Left ventricle myocardium inferior (tissue), 1 donor: ENCODE results near the gene TWIST1. TPM values are rescaled to one million over a fixed set of nuclear protein-coding genes. Genes with fewer than 3 reads are reported as not detected.

Source experiments
- DNase-seq: peaks from one replicate; pipeline ENCODE4 v3.0.0-alpha.2; 2020
- H3K27ac ChIP-seq: fragments of 200-600 bp; replicated peaks from 2 replicates; pipeline ENCODE4 v1.8.0; 2021
- H3K27me3 ChIP-seq: fragments of 200-600 bp; 2 replicates; pipeline ENCODE4 v1.8.0; 2021; ENCODE audit warnings: low read depth
- H3K36me3 ChIP-seq: fragments of 200-600 bp; 2 replicates; pipeline ENCODE4 v1.8.0; 2021
- H3K4me1 ChIP-seq: fragments of 200-600 bp; 2 replicates; pipeline ENCODE4 v1.8.0; 2021
- H3K4me3 ChIP-seq: fragments of 200-600 bp; 2 replicates; pipeline ENCODE4 v1.8.0; 2021; ENCODE audit warnings: mild to moderate bottlenecking, moderate library complexity
- H3K9me3 ChIP-seq: fragments of 200-600 bp; replicated peaks from 2 replicates; pipeline ENCODE4 v1.8.0; 2021
- intact Hi-C: fragments of 100-400 bp; cut with micrococcal nuclease; formaldehyde crosslinking; loops from one replicate; pipeline ENCODE4 v1.11.0; 2022
- total RNA-seq: library from RNA; stranded (reverse); fragmentation: NEBNext Ultra II Directional; extraction: Animal tissue kit (Norgen Biotek cat#: 25700); gene quantifications from one replicate; pipeline ENCODE4 v1.2.1, GENCODE V29; 2021
- TF ChIP-seq, protein P1 (sequence below): fragments of 200-600 bp; IDR thresholded peaks from 2 replicates; pipeline ENCODE4 v1.8.0; 2021; ENCODE audit warnings: antibody characterized with exemption, mild to moderate bottlenecking, borderline replicate concordance
- donor health status: DM: no; HTN: yes; CAD: no; lungs with severe emphysema.

The TWIST1 gene
- total RNA-seq, 1 donor from 2014 or later: 1.3 TPM

DNA sequence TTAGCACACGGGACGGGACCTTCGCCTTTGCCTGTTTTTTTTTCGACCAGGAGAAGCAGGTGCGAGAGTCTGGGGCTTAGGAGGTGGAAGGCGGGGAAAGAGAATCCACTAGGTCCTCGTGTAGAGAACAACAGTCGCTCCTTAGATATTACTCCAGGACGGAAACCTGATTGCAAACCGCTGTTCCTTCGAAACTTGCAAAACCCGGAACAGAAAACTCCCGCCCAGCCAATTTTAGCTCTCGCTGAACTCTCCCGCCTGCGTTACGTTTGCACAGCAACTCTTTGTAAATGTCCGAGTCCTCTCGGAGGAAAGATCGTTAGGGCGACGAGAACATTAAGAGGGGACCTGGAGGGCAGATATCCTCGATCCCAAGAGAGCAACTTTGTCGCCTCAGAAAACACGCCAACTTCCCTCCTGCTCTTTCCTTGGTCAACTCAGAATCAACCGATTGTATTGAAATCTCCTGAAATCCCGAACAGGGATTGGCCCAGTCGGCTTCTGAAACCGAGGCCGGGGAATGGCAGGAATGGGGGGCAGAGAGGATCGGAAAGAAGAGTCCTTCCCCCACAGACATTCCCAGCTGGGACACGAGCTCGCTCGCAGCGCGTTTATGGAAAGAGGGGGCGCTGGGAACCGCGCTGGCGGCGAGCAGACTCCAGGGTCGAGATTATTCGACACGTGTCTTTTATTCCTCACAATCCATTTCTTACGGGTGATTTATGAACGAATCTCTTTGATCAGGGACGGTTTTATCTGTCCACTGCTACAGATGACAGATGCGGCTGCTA, 9.9 kb downstream of the TWIST1 start:
- Histone ChIP-seq H3K9me3 (no peaks in the 10 kb centered on the region), H3K4me3 (peak overlapping the region; percentile 57), H3K27me3 (peaks cover 100% of the 10 kb centered on the region), H3K27ac (peak overlapping the region; percentile 6), H3K4me1 (peaks cover 24% of the 10 kb centered on the region), H3K36me3 (no peaks in the 10 kb centered on the region)
- TF ChIP-seq, protein P1, sequence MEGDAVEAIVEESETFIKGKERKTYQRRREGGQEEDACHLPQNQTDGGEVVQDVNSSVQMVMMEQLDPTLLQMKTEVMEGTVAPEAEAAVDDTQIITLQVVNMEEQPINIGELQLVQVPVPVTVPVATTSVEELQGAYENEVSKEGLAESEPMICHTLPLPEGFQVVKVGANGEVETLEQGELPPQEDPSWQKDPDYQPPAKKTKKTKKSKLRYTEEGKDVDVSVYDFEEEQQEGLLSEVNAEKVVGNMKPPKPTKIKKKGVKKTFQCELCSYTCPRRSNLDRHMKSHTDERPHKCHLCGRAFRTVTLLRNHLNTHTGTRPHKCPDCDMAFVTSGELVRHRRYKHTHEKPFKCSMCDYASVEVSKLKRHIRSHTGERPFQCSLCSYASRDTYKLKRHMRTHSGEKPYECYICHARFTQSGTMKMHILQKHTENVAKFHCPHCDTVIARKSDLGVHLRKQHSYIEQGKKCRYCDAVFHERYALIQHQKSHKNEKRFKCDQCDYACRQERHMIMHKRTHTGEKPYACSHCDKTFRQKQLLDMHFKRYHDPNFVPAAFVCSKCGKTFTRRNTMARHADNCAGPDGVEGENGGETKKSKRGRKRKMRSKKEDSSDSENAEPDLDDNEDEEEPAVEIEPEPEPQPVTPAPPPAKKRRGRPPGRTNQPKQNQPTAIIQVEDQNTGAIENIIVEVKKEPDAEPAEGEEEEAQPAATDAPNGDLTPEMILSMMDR: no peak
- DNase-seq: no peak
- intact Hi-C loops: no loop called here

DNA sequence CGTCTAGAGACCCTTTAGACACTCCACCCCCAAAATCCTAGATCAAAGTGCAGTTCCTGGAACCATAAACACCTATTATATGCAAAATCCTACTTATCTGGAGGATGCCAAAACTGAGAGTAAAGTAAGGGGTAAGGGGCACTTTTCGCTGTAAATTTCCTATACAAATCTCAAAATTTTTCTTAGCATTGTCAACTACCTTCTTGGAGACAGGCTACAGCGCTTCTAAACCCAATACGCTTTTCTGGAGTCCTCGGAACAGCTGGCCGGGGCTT, 10.4 kb downstream of the TWIST1 start:
- TF ChIP-seq, protein P1: no peak
- H3K27ac ChIP-seq: peak overlapping the region; percentile 6
- H3K36me3 ChIP-seq: no peaks in the 10 kb centered on the region

DNA sequence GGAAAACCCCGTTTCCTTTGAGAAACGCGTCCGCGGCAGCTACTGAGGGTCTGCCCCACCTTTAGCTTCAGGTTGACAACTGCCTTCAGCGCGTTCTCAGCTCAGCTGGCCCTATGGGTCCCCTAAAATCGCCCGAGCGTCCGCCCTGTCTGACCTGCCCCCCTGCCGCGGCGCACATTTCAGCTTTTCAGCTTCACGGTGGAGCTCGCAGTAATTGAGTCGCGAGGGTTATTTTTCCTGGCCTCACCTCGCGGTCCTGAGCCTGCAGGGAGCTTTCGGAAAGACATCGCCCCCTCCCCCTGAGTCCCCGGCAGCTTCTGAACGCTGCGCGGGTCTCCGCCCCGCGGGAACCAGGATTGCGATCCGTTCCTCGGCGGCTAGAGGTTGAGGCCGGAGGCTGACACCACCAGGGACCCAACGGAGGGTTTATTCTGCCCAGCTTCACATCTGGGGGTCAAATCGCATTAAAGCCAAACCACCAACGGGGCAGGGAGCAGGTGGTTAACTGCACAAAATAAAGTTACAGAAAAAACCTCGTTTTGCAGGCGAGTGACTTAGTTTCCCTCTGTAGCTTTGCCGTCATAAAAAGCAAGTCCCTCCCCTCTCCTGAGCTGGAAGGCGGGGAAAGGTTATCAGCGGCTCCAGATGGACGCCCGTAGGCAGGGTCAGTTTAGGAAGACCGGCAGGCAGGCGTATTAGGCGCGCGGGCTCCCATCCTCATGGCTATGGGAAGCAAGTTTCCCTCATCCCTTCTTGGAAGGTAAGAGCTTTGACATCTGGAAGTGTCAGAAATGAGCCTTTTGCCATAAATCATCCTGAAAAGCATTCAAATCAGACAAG, 11.0 kb downstream of the TWIST1 start:
- TF ChIP-seq, protein P1: no peak
- DNase-seq: no peak
- H3K36me3 ChIP-seq: no peaks in the 10 kb centered on the region
- no peak overlapping the region for H3K27ac ChIP-seq
- H3K27me3 ChIP-seq: peaks cover 99% of the 10 kb centered on the region
- intact Hi-C loops: no loop called here
- peaks cover 24% of the 10 kb centered on the region for H3K4me1 ChIP-seq
- H3K4me3 ChIP-seq: peak overlapping the region; percentile 57
- H3K9me3 ChIP-seq: no peaks in the 10 kb centered on the region

More for the DNA sequence above, 10.4 kb downstream of the TWIST1 start:
- peaks cover 100% of the 10 kb centered on the region for H3K27me3 ChIP-seq
- DNase-seq: no peak
- H3K4me3 ChIP-seq: peak overlapping the region; percentile 57
- peaks cover 24% of the 10 kb centered on the region for H3K4me1 ChIP-seq
- intact Hi-C loops: no loop called here
- H3K9me3 ChIP-seq: no peaks in the 10 kb centered on the region

DNA sequence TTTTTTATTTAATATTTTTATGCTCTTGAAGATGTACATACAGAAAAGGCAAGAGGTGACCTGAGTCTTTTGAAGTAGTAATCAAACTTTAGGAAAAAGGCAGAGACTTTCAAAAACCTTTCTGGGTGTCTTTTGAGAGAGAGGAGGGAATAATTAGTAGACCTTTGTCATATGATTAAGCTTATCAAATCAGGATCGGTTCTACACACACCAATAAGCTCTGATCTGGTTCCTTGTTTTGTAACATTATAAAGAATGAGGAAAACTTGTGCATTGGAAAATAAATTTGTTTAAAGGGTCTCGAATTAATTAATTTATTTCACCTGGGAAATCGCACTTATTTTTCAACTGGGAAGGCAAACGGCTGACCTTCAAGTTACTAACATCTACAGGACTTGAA, 11.9 kb downstream of the TWIST1 start:
- Histone ChIP-seq H3K27me3 (peaks cover 97% of the 10 kb centered on the region), H3K4me3 (peak overlapping the region; percentile 57), H3K4me1 (peaks cover 24% of the 10 kb centered on the region), H3K9me3 (no peaks in the 10 kb centered on the region), H3K36me3 (no peaks in the 10 kb centered on the region), H3K27ac (no peak overlapping the region)
- TF ChIP-seq, protein P1: no peak
- DNase-seq: no peak
- intact Hi-C loops: no loop called here

DNA sequence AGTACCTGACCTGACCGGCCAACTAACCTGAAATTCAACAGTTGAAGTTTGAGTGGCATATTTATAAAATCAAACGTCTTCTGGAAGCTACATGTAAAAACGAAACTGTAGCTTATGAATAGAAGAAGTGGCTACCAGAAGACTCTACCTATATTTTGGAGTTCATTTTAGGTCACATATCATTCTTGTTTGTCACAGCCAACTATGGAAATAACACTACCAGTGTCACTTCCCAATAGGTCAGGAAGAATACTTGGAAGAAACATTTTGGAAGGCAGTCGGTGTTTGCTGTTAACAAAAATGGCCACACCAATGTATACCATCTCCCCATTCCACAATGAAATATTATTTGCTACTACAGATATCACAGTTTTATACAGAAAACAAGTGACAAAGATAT, 12.6 kb downstream of the TWIST1 start:
- Histone ChIP-seq H3K27me3 (peaks cover 96% of the 10 kb centered on the region), H3K9me3 (no peaks in the 10 kb centered on the region), H3K27ac (no peak overlapping the region), H3K36me3 (no peaks in the 10 kb centered on the region), H3K4me3 (no peak overlapping the region), H3K4me1 (peaks cover 24% of the 10 kb centered on the region)
- TF ChIP-seq, protein P1: no peak
- no peak for DNase-seq
- intact Hi-C loops: no loop called here
